Small intestine (tissue), 7 donors: ENCODE results near the gene LDLR. TPM values are rescaled to one million over a fixed set of nuclear protein-coding genes. Genes with fewer than 3 reads are reported as not detected.

Source experiments
- DNase-seq, 2 donors: peaks; one replicate each; pipeline versions ENCODE4 v3.0.0 to v3.0.0-alpha.2; 2013
- FAIRE-seq: peaks from 2 replicates; lab custom pipeline; 2012; peaks lifted over from hg19 to GRCh38; lab: Jason Lieb, UNC
- H3K27ac ChIP-seq, 3 donors: one replicate each; pipeline ENCODE4 v1.5.1; 2013; ENCODE audit warnings: low read length in 2 of 3, mild to moderate bottlenecking in 2 of 3, control low read depth in 1 of 3, inconsistent platforms in 1 of 3, low read depth in 1 of 3, moderate library complexity in 1 of 3
- H3K27me3 ChIP-seq, 3 donors: one replicate each; pipeline ENCODE4 v1.6.1; 2013; ENCODE audit warnings: low read length in 3 of 3, inconsistent platforms in 1 of 3; ENCODE audit not compliant: control insufficient read depth in 3 of 3, insufficient read depth in 3 of 3
- H3K36me3 ChIP-seq, 3 donors: one replicate each; pipeline ENCODE4 v1.6.1; 2013; ENCODE audit warnings: low read length in 3 of 3, inconsistent platforms in 1 of 3, low read depth in 1 of 3, mild to moderate bottlenecking in 1 of 3, moderate library complexity in 1 of 3; ENCODE audit not compliant: control insufficient read depth in 3 of 3, insufficient read depth in 2 of 3
- H3K4me1 ChIP-seq, 3 donors: one replicate each; pipeline ENCODE4 v1.6.1; 2013; ENCODE audit warnings: low read length in 2 of 3, inconsistent platforms in 1 of 3, low read depth in 1 of 3, mild to moderate bottlenecking in 1 of 3, moderate library complexity in 1 of 3; ENCODE audit not compliant: control insufficient read depth in 3 of 3, insufficient read depth in 2 of 3
- H3K4me3 ChIP-seq, 3 donors: one replicate each; pipeline ENCODE4 v1.5.1; 2013; ENCODE audit warnings: low read length in 3 of 3, control low read depth in 1 of 3, inconsistent platforms in 1 of 3, low read depth in 1 of 3, mild to moderate bottlenecking in 1 of 3, moderate library complexity in 1 of 3
- H3K9me3 ChIP-seq, 2 donors: one replicate each; pipeline ENCODE4 v1.6.1; 2013; ENCODE audit warnings: low read depth in 1 of 2, low read length in 1 of 2; ENCODE audit not compliant: control insufficient read depth in 2 of 2, insufficient read depth in 1 of 2
- whole genome bisulfite sequencing, 3 donors: extraction: QIAGEN DNeasy Blood & Tissue Kit; methylation state at CpG; one replicate each; pipeline ENCODE4 v1.1.7; 2013; 5-methylcytosine and 5-hydroxymethylcytosine counted together
- polyA plus RNA-seq, 4 donors: library from polyadenylated mRNA; stranded (reverse) in 3 of 4; unstranded in 1 of 4; fragments of 200-250 nt in 3 of 4; fragments of 120-200 nt in 1 of 4; gene quantifications; one replicate each; pipeline versions ENCODE4 v1.2.1 to v1.2.3, GENCODE V29; 2013
- donor health status: healthy with polysubstance abuse.
- donor health status: control.
- donor health status: control.
- donor health status: Bipolar disorder and iron deficiency.
- donor health status: healthy.

Gene LDLR
- polyA plus RNA-seq, 4 donors, result 6.0 to 40.1 (median 31.1) TPM

DNA sequence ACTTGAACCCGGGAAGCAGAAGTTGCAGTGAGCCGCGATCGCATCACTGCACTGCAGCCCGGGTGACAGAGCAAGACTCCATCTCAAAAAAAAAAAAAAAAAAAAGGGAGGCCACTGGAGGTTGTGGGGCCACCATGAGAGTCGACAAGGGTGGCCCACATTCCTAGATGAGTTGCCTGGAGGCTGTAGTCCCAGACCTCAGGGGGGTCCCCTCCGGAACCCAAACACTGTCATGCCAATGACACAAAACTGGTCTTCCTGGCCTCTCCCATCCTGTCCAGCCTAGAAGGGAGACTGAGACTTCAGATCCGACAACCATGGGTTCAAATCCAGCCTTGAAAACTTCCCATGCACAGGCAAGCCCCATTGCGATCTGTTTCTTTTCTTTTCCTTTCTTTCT, 51.6 kb downstream of the LDLR start:
- no peak for FAIRE-seq
- H3K4me1 ChIP-seq, result peaks cover 0 to 46% (median 3%) of the 10 kb centered on the region in 3 donors
- H3K27ac ChIP-seq, result no peak overlapping the region
- DNase-seq, result no peak
- H3K36me3 ChIP-seq, result peaks cover 0 to 20% (median 0%) of the 10 kb centered on the region in 3 donors
- peaks cover 0 to 5% of the 10 kb centered on the region in 2 donors for H3K9me3 ChIP-seq
- WGBS, 3 donors, result 83 to 91% (median 87%) methylated on average over 9 of the region's 9 CpGs
- H3K4me3 ChIP-seq, result no peak overlapping the region
- H3K27me3 ChIP-seq, result peaks cover 0 to 10% (median 0%) of the 10 kb centered on the region in 3 donors

DNA sequence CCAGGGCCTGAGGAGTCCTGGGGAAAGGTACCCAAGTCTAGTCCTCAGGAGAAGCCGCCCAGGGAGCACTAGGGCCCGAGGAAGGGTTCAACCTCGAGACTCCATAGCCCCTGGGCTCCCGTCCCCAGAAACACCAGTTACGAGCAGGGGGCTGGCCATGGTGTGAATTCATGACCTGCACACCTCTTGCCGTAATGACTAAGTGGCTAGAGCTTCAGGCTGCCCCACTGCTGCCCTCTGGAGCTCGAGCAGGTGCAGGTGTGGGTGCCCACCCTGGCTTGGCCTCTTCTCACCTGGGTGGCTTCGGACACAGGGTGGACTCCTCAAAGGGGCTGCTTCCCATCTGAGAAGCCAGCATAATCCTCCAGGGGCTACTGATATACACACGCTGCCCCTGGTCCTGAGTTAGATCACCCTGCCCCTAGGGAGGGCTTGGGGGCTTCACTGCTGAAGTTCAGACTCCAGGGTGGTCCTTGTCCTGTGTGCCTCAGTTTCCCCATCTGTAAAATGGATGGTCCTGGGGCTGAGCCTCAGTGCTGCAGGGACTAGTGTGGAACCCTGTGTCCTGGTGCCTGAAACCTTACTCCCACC, 52.8 kb downstream of the LDLR start:
- DNase-seq, result no peak
- WGBS, 3 donors, result 67 to 75% (median 72%) methylated on average over 9 of the region's 9 CpGs
- H3K36me3 ChIP-seq, result peaks cover 0 to 24% (median 0%) of the 10 kb centered on the region in 3 donors
- H3K9me3 ChIP-seq, result peaks cover 0 to 5% of the 10 kb centered on the region in 2 donors
- H3K27me3 ChIP-seq, result peaks cover 0 to 10% (median 0%) of the 10 kb centered on the region in 3 donors
- peak overlapping the region in 2 of 3 donors; percentile 41 to 91 for H3K27ac ChIP-seq
- no peak overlapping the region for H3K4me3 ChIP-seq
- no peak for FAIRE-seq
- peaks cover 0 to 46% (median 3%) of the 10 kb centered on the region in 3 donors for H3K4me1 ChIP-seq

DNA sequence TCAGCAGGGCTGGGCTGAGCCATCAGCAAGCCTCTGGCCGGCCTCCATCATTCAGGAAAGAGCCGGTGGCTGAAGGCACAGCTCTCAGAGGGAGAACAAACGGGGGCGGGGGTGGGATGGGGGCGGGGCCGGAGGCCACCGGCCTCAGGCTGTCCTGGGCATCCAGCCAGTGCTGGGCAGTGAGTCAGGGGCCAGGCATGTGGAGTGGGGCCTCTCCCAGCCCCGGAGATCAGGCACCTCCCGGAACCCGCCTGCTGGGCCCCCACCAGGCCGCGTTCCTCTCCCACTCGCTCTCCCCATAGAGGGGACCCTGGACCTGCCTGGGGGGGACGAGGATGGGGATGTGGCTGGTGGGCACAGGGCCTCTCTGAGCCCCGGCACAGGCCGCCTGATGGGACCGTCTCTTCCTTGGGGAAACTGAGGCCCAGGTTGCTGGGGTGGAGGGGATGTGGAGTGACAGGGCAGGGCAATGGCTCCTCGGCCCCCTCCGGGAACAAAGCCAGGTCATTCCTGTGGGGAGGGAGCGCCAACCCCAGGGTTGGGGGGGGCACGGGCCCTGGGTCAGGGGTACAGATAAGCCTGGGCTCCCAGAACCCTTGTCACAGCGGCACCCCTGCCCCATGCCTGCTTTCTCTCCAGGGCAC, 53.4 kb downstream of the LDLR start:
- FAIRE-seq (no peak), DNase-seq (peak; percentile 40 to 81)
- Histone ChIP-seq H3K4me1 (peaks cover 0 to 46% (median 3%) of the 10 kb centered on the region in 3 donors), H3K9me3 (peaks cover 0 to 5% of the 10 kb centered on the region in 2 donors), H3K27me3 (peaks cover 0 to 10% (median 0%) of the 10 kb centered on the region in 3 donors), H3K4me3 (peak overlapping the region in 1 of 3 donors; percentile 25), H3K27ac (peak overlapping the region; percentile 1 to 94 (median 91)), H3K36me3 (peaks cover 0 to 27% (median 0%) of the 10 kb centered on the region in 3 donors)
- WGBS, 3 donors, result 22 to 30% (median 27%) methylated on average over 17 to 22 of the region's 22 CpGs

DNA sequence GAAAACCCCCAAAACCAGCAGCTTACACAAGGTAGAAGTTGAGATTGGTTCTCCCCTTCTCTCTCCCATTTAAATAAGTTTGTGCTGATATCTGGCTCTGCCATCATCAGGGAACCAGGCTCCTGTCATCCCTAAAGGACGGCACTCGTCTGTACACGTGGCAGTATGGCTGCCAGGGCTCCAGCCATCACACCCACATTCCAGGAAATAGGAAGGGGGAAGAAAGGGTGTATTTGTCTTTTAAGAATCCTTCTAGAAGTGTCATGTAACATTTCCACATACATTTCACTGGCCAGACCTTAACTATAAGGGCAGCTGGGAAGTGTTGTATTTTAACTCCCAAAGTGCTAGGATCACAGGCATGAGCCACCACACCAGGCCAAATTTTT, 56.3 kb downstream of the LDLR start:
- H3K27me3 ChIP-seq, result no peaks in the 10 kb centered on the region
- 95 to 100% (median 99%) methylated on average over 3 of the region's 3 CpGs for WGBS, 3 donors
- no peak for DNase-seq
- peaks cover 0 to 39% (median 0%) of the 10 kb centered on the region in 3 donors for H3K36me3 ChIP-seq
- peaks cover 0 to 24% (median 0%) of the 10 kb centered on the region in 3 donors for H3K4me1 ChIP-seq
- H3K4me3 ChIP-seq, result no peak overlapping the region
- no peak overlapping the region for H3K27ac ChIP-seq
- peaks cover 0 to 5% of the 10 kb centered on the region in 2 donors for H3K9me3 ChIP-seq
- no peak for FAIRE-seq

DNA sequence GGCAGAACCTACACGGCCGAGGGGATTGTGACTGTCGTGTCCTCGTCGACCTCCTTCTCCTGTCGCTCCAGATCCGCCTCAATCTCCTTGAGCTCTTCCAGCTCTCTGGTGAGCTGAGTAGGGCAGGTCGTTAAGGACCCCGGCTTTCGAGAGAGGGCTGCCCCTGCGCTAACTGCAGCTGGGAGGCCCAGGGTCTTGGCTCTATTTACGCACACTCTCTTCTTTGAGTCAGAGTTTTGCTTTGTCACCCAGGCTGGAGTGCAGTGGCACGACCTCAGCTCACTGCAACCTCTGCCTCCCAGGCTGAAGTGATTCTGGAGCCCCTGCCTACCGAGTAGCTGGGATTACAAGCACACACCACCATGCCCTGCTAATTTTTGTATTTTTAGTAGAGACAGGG, 58.7 kb downstream of the LDLR start:
- WGBS, 3 donors, result 93% methylated on average over 14 of the region's 14 CpGs

DNA sequence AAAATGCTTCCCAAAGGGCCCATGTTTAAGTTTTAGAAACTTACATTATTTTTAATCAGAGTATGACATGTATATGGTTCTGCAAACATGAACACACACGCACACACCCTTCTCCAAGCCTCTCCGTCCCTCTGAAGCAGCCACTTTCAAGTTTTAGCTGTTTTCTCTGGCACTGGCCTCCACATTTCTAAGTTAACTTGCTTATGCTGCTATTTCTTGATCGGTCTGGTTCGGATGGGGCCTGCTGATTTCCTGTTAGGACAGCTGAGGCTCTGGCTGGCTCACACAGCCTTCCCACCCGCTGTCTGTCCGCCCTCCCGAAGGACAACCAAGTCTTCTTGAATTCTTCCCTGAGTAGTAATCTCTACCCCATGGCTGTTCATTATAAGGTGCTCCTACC, 61.9 kb downstream of the LDLR start:
- no peaks in the 10 kb centered on the region for H3K9me3 ChIP-seq
- H3K4me3 ChIP-seq, result no peak overlapping the region
- peaks cover 0 to 8% (median 0%) of the 10 kb centered on the region in 3 donors for H3K4me1 ChIP-seq
- DNase-seq, result no peak
- peak overlapping the region in 2 of 3 donors; percentile 44 to 48 for H3K27ac ChIP-seq
- H3K27me3 ChIP-seq, result no peaks in the 10 kb centered on the region
- peaks cover 0 to 20% (median 0%) of the 10 kb centered on the region in 3 donors for H3K36me3 ChIP-seq
- 70 to 87% (median 87%) methylated on average over 7 of the region's 7 CpGs for whole genome bisulfite sequencing, 3 donors
- no peak for FAIRE-seq

More for the DNA sequence above, 58.7 kb downstream of the LDLR start:
- Histone ChIP-seq H3K4me3 (no peak overlapping the region), H3K27me3 (no peaks in the 10 kb centered on the region), H3K9me3 (peaks cover 0 to 5% of the 10 kb centered on the region in 2 donors), H3K27ac (no peak overlapping the region), H3K36me3 (peaks cover 0 to 36% (median 0%) of the 10 kb centered on the region in 3 donors), H3K4me1 (peaks cover 0 to 9% (median 0%) of the 10 kb centered on the region in 3 donors)
- FAIRE-seq (no peak), DNase-seq (no peak)

DNA sequence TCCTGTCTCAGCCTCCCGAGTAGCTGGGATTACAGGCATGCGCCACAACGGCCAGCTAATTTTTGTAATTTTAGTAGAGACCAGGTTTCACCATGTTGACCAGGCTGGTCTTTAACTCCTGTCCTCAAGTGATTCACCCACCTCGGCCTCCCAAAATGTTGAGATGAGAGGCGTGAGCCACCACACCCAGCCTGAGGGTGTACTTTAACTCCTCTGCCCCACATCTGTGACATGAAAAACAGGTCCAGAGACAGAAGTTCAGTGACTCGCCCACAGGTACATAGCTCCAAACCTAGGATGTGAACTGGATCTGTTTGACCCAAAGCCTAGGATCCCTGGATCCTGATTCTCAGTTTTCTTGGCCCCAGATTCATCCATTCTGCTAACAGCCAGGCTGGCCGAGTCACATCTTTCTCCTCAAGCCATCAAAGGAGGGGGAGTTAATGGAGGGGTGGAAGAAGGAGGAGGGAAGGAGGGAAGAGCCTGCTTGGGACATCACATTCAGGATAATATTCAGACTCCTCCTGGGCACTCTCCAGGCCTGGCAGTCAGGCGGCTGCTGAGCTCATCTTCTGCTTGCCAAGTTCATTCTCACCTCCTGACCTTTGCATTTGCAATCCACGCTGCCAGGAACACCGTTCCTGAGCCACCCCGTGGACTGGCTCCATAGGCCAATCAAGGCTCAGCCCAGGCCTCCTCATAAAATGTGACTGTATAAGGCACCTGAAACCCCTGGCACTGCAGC, 63.2 kb downstream of the LDLR start:
- no peak overlapping the region for H3K4me3 ChIP-seq
- FAIRE-seq (no peak), DNase-seq (peak in 1 of 2 donors; percentile 73)
- WGBS, 3 donors, result 53 to 75% (median 70%) methylated on average over 11 of the region's 11 CpGs
- H3K36me3 ChIP-seq, result peaks cover 0 to 15% (median 0%) of the 10 kb centered on the region in 3 donors
- H3K27me3 ChIP-seq, result no peaks in the 10 kb centered on the region
- H3K4me1 ChIP-seq, result peaks cover 0 to 8% (median 0%) of the 10 kb centered on the region in 3 donors
- no peaks in the 10 kb centered on the region for H3K9me3 ChIP-seq
- peak overlapping the region in 1 of 3 donors; percentile 52 for H3K27ac ChIP-seq

DNA sequence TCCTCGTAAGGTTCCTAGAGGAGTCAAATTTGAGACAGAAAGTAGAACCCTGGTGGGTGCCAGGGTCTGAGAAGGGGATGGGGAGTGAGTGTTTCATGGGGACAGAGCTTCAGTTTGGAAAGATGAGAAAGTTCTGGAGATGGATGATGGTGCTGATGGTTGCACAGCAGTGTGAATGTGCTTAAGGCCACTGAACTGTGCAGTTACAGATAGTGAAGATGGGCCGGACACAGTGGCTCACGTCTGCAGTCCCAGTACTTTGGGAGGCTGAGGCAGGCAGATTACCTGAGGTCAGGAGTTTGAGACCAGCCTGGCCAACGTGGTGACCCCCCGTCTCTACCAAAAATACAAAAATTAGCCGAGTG, 65.4 kb downstream of the LDLR start:
- Histone ChIP-seq H3K27me3 (no peaks in the 10 kb centered on the region), H3K36me3 (peaks cover 0 to 4% (median 0%) of the 10 kb centered on the region in 3 donors), H3K4me1 (peaks cover 0 to 8% (median 0%) of the 10 kb centered on the region in 3 donors), H3K9me3 (no peaks in the 10 kb centered on the region), H3K4me3 (peak overlapping the region in 1 of 3 donors; percentile 66), H3K27ac (no peak overlapping the region)
- 30 to 39% (median 30%) methylated on average over 6 of the region's 6 CpGs for WGBS, 3 donors
- no peak for FAIRE-seq
- DNase-seq, result no peak
